Measurements from ENCODE around the gene CCL27.

Gene CCL27

GRCh38 chr9:34662526-34663302 lies at the start of gene CCL27:
CCL27 (minus strand) TSS chr9:34662657; CDS start chr9:34662633, 24 bp downstream.
- DNase-seq = no peak

DNA sequence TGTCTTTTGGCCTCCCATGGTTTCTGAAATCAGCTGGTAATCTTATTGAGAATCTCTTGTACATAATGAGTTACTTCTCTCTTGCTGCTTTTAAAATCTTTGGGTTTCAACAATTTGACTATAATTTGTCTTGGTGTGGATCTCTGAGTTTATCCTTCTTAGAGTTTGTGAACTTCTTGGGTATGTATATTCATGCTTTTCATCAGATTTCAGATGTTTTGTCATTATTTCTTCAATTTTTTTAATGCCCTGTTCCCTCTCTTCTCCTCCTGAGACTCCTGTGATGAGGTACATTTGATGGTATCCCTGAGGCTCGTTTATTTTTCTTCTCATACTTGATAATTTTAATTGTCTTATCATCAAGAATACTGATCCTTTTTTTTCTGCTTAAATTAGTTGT lies 49.7 kb upstream of the CCL27 start:
- no peak for DNase-seq

- DNase-seq = no peak
Observed at GRCh38 chr9:34710023-34710422, 47.6 kb upstream of the CCL27 start, which contains the start of gene CCL21. CCL21 (minus strand) TSS chr9:34710136; CDS start chr9:34710066, 70 bp downstream.

DNA sequence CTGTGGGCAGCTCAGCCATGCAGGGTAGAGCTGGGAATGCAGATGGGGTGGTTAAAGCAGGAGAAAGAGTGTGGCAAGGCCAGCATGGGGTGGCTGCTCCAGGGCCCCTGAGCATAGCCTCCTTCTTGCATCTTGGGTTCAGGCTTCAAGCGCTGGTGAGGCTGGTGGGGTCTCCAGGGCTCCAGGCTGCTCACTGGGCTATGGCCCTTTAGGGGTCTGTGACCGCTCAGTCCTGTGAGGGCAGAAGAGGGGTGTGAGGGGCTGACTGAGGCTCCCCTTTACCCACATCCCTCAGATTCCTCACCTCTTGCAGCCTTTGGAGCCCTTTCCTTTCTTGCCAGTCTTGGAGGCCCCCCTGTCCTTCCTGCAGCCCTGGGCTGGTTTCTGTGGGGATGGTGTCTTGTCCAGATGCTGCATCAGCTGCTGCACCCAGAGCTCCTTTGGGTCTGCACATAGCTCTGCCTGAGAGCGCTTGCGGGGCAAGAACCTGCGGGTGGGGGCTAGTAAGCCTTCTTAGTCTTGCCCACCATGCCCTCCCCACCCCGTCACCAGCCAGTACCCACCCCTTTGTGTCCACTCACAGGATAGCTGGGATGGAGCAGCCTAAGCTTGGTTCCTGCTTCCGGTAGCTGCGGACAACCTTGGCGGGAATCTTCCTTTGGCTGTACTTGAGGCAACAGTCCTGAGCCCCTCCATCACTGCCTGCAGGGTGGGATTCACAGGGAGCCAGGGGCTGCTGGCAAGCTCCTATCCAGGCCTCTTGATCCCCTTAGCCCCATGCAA lies 46.9 kb upstream of the CCL27 start:
- no peak for DNase-seq

GRCh38 chr9:34707130-34707529 lies 44.7 kb upstream of the CCL27 start:
- no peak for DNase-seq

GRCh38 chr9:34701769-34702736 lies 39.6 kb upstream of the CCL27 start:
- DNase-seq = peak; percentile 31

DNA sequence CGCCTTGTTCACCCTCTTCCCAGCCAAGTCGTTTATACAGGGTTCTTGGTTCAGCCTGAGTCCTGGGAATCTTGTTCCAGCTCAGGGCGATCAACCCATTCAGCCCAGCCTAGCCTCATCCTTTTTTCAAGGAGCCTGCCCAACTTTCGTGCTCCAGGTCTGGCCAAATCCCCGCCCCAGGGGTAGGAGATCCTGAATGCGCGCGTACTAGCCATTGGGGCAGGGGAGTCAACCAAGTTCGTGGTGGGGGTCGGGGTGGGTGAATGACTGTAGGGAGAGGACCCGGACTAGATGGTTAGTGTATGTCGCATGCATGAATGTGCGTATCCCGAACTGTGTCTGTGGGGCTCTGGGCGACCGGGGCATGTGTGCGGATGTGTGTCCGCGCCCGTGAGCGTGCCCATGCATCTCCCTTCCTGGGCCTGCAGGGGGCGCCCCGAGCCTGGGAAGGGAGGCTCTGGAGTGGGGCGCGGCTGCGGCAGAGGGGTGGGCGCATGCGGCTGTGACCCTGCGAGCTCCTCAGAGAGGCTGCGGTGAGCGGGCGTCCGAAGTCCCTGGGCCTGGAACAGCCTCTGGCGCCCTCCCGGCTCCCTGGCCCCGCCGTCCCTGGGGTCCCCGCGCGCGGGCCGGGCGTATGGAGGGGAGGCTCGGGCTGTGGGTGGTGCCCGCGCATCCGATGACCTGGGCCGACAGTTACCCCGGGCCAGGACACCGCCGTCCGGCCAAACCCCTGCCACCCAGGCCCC lies 38.7 kb upstream of the CCL27 start:
- DNase-seq = no peak

DNA sequence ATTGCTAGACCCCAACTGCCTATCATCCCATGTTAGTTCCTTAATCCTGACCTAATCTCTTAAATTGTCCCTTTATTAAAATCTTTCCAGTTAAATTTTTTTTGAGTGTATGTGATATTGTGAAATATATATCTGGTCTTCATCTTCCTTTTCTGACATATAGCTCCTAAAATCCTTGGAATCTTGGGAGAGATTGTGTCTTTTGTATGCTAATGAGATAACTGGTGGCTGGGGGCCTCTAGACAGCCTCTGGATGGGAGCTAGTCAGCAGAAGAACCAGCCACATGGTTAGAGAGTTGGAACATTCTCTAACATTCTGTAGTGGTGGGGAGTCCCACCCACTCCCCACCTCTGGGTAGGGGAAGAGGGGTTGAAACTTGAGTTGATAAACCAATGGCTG lies 32.4 kb upstream of the CCL27 start:
- no peak for DNase-seq

- no peak for DNase-seq
Observed at GRCh38 chr9:34693560-34693959, 31.1 kb upstream of the CCL27 start.

GRCh38 chr9:34691936-34692315 lies 29.5 kb upstream of the CCL27 start:
- no peak for DNase-seq

GRCh38 chr9:34690983-34691935 lies 28.8 kb upstream of the CCL27 start, which contains the start of gene CCL19:
CCL19 (minus strand) TSS chr9:34691276; CDS start chr9:34691139, 137 bp downstream.
- no peak for DNase-seq

DNA sequence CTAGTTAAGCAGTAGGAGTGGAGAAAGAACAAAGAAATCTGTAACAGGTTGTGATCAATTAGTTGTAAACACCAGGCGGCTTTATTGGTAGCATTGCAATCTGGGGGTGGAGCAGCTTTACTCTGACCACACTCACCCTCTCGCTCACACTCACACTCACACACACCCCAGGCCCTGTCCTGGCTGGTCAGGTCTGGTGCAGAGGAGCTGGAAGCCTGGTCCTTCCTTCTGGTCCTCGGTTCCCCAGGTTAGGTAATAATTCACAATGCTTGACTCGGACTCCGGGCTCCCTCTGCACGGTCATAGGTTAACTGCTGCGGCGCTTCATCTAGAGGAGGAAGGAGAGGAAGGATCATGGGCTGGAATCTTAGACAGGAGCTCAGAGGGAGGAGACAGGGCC lies 27.1 kb upstream of the CCL27 start:
- no peak for DNase-seq

GRCh38 chr9:34689116-34689470 lies 26.6 kb upstream of the CCL27 start:
- no peak for DNase-seq

DNA sequence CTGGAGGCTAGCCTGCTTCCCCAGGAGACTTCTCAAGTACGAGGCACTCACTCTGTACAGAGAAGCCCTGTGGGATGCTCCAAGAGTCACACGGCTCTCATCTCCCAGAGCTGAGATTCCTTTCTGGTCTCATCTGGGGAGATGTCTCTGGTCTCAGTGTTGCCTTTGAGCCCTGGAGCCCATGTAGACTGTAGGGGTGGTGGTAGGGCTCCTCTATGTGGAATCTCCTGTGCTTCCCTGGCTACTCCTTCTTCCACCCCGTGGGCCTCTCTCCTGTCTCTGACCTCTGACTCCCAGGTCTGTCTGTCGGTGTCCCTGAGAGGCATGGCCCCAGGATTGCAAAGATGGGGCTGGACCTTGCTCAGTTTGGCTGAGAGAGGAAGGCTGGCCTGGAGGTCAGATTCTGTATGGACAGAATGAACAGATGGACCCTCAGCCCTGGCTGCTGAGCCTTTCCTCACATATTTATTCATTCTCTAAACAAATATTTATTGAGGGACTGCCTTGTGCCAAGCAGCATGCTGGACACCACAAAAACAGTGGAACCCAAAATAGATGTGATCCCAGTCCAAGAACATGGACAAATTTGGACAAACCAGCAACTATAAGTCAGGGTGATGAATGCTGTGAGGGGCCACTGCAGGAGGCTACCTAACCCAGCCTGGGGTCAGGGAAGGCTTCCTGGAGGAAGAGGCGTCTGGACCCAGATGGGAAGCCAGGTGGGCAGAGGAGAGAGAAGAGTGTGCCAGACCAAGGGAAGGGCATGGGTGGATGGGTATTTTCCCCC lies 26.1 kb upstream of the CCL27 start:
- no peak for DNase-seq

DNA sequence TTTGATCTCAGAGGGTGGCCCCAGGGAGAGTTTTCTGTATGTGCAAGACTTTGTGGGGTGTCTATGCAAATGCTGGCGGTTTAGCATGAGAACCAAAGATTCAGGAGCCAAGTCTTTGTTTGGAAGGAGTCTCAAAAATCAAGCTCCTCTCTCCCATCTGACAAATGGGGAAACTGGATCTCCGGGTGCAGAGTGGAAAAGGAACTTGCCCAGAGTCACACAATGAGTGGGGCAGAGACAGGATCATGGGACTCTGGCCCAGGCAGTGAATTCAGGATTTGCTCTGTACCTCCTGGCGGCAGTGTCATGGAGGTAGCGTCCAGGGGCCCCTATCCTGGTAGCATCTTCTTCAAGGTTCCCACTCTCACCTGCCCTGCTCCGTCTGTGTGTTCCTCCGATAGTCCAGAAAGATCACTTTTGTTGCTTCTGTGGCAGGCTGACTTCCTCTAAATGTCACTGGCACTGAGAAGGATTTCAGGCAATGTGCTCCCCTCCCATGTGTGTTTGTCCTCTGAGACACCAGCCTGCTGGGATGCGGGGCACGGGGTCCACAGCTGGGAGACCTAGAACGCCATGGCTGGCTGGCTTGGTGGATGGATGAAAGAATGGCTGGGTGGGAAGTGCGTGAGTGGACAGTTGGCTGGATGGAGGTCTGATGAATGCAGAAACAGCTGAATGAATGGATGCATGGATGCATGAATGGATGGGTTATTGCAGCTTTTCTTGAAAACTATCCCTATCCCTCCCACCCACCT lies 25.0 kb upstream of the CCL27 start:
- DNase-seq = no peak

DNA sequence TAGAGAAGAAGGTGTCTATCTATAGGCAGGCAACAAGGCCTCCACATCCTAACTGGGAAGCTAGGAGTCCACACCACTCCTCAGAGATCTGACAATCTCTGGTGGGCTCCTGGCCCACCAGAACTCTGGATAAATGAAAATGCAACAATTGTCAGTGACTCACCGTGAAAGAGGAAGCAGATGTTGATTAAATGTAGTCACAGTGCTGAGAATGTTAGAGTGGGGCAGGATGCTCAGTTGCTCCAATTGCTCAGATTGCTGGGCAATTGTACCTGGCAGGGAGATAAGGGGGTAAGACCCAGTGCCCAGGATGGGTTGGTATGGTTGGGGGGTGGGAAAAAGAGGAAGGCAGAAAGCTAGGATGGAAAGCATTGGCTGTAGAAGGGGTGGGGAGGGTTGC lies 24.3 kb upstream of the CCL27 start:
- no peak for DNase-seq

- DNase-seq = no peak
Observed at GRCh38 chr9:34686231-34686630, 23.8 kb upstream of the CCL27 start.

GRCh38 chr9:34685591-34685990 lies 23.1 kb upstream of the CCL27 start:
- no peak for DNase-seq

DNA sequence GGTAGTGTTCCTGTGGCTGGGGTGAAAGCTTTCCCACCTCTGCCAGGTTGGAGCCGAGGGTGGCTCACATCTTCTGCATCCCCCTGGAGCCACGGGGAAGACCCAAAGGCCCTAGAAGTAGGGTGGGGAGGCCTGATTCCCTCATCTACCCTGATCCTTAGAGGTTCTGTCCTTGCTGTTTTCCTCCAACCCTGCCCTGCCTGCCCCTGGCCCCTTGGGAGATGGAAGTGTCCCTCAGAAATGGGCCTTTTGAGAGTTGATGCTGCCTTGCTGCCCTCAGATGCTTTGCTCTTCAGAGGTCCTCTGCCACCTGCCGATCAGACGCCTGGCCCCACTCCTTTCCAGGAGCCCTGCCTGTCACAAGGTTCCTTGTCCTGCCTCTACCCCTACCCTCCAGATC lies 22.4 kb upstream of the CCL27 start:
- DNase-seq = no peak

All from NCI-H524 treated with DMSO at 0.1 percent for 48 hours (cell line).